ENCODE measurements around the gene AKAP13. TPM values are rescaled to one million over a fixed set of nuclear protein-coding genes. Genes with fewer than 3 reads are reported as not detected.

The AKAP13 gene
- total RNA-seq, 1 donor from 2014 or later: 73.8 TPM

GRCh38 chr15:85354948-85355347 is 25.5 kb upstream of the AKAP13 start:
- Mint-ChIP-seq H3K4me1 (peaks cover 6% of the 10 kb centered on the region), H3K27ac (no peak overlapping the region), H3K9me3 (no peaks in the 10 kb centered on the region), H3K27me3 (ENCODE audit: insufficient read depth, low read depth) (peaks cover 7% of the 10 kb centered on the region), H3K36me3 (no peaks in the 10 kb centered on the region), H3K4me3 (no peak overlapping the region)
- no peak for TF ChIP-seq EZH2 (IDR thresholded peaks at IDR 0.05)
- TF ChIP-seq EZH2phosphoT487 (IDR thresholded peaks at IDR 0.05): no peak
- no peak for TF ChIP-seq CTCF (IDR thresholded peaks at IDR 0.05)
- Histone ChIP-seq H3K36me3 (no peaks in the 10 kb centered on the region), H3K9ac (no peak overlapping the region), H3F3A (ENCODE audit: low read depth) (no peaks in the 10 kb centered on the region), H2AFZ (replicated peaks) (no peak overlapping the region), H3K27me3 (no peaks in the 10 kb centered on the region), H3K79me2 (ENCODE audit: low read depth) (no peaks in the 10 kb centered on the region), H3K4me2 (no peak overlapping the region), H4K20me1 (ENCODE audit: low read depth) (no peaks in the 10 kb centered on the region), H3K4me1 (no peaks in the 10 kb centered on the region), H3K9me3 (ENCODE audit: low read depth) (no peaks in the 10 kb centered on the region), H3K27ac (no peak overlapping the region), H3K4me3 (no peak overlapping the region)
- no peak for DNase-seq (ENCODE audit: low spot score)

GRCh38 chr15:85356276-85356675 is 24.1 kb upstream of the AKAP13 start:
- no peaks in the 10 kb centered on the region for H3K27me3 ChIP-seq

GRCh38 chr15:85361323-85361722 is 19.1 kb upstream of the AKAP13 start:
- no peaks in the 10 kb centered on the region for H3K9me3 ChIP-seq (ENCODE audit: low read depth)

More at GRCh38 chr15:85356276-85356675, 24.1 kb upstream of the AKAP13 start:
- H3K4me1 Mint-ChIP-seq: peaks cover 2% of the 10 kb centered on the region
- H3K9me3 Mint-ChIP-seq: no peaks in the 10 kb centered on the region
- Histone ChIP-seq H3F3A (ENCODE audit: low read depth) (no peaks in the 10 kb centered on the region), H2AFZ (replicated peaks) (no peak overlapping the region), H4K20me1 (ENCODE audit: low read depth) (no peaks in the 10 kb centered on the region), H3K36me3 (no peaks in the 10 kb centered on the region), H3K4me1 (no peaks in the 10 kb centered on the region), H3K4me3 (no peak overlapping the region), H3K79me2 (ENCODE audit: low read depth) (no peaks in the 10 kb centered on the region), H3K9ac (no peak overlapping the region), H3K27ac (no peak overlapping the region), H3K9me3 (ENCODE audit: low read depth) (no peaks in the 10 kb centered on the region), H3K4me2 (no peak overlapping the region)
- no peaks in the 10 kb centered on the region for H3K36me3 Mint-ChIP-seq
- DNase-seq (ENCODE audit: low spot score): no peak
- H3K27me3 Mint-ChIP-seq (ENCODE audit: insufficient read depth, low read depth): peaks cover 8% of the 10 kb centered on the region
- TF ChIP-seq EZH2phosphoT487 (IDR thresholded peaks at IDR 0.05) (no peak), EZH2 (IDR thresholded peaks at IDR 0.05) (no peak), CTCF (IDR thresholded peaks at IDR 0.05) (no peak)
- no peak overlapping the region for H3K4me3 Mint-ChIP-seq
- H3K27ac Mint-ChIP-seq: no peak overlapping the region

More at GRCh38 chr15:85361323-85361722, 19.1 kb upstream of the AKAP13 start:
- Histone ChIP-seq H3K36me3 (no peaks in the 10 kb centered on the region), H3K4me2 (no peak overlapping the region), H3K4me1 (no peaks in the 10 kb centered on the region), H3F3A (ENCODE audit: low read depth) (no peaks in the 10 kb centered on the region), H3K27me3 (no peaks in the 10 kb centered on the region), H4K20me1 (ENCODE audit: low read depth) (no peaks in the 10 kb centered on the region), H3K27ac (no peak overlapping the region), H3K79me2 (ENCODE audit: low read depth) (no peaks in the 10 kb centered on the region), H3K4me3 (no peak overlapping the region), H3K9ac (no peak overlapping the region), H2AFZ (replicated peaks) (no peak overlapping the region)
- H3K9me3 Mint-ChIP-seq: no peaks in the 10 kb centered on the region
- no peaks in the 10 kb centered on the region for H3K36me3 Mint-ChIP-seq
- H3K27ac Mint-ChIP-seq: no peak overlapping the region
- H3K4me3 Mint-ChIP-seq: no peak overlapping the region
- TF ChIP-seq CTCF (IDR thresholded peaks at IDR 0.05) (no peak), EZH2 (IDR thresholded peaks at IDR 0.05) (no peak), EZH2phosphoT487 (IDR thresholded peaks at IDR 0.05) (no peak)
- no peaks in the 10 kb centered on the region for H3K4me1 Mint-ChIP-seq
- peaks cover 10% of the 10 kb centered on the region for H3K27me3 Mint-ChIP-seq (ENCODE audit: insufficient read depth, low read depth)
- no peak for DNase-seq (ENCODE audit: low spot score)

Measured in neural progenitor cell (in vitro differentiated cells).